ENCODE results near the gene SLC6A13. TPM values are rescaled to one million over a fixed set of nuclear protein-coding genes. Genes with fewer than 3 reads are reported as not detected.

The SLC6A13 gene
- total and polyA plus RNA-seq, 10 of the 15 experiments (the other 5 are each of a cell fraction or from before 2014, with no cell fraction given), result 0.18 to 1.2 (median 0.20) TPM; not detected in 3

DNA sequence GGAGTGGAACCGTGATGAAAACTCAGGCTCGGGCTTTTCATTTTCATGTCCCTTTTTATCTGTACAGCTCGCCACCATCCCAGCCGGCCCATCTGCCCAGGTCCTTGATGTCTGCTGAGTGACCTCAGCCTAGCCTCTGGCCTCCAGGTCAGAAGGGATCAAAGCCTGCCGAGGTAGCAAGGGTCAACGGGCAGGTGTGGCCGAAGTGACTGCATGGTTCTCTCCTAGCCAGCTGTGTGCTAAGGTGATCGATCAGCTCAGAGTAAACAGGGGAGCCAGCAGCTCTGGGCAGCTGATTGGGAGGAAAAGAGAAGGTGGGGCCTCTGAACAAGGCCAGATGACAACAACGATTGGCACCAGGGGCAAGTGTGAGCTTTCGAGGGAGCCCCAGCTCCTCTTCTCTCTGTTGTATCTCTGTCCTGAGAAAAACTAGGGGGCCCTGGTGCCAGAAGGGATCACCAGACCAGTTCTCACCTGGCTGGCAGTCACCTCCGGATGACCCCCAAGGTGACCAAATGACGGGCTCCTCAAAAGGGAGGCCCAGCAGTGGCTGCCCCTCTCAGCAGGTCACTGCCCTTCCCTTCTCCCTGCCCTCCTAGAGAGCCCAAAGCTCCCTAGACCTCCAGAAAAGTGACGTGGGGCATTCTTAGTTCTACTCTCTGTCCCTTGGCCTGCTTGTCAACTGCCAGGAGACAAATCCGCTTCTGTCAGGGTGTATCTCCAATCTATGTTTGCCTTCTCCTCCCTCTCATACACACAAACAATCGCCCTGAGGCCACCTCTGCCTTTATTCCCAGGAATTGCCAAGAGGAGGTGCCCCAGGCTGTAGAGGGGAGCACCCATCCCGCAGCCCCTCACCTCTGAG lies 52.1 kb downstream of the SLC6A13 start:
- Histone ChIP-seq H3K79me2 (ENCODE audit: control insufficient read depth, insufficient read depth, low read length) (no peaks in the 10 kb centered on the region), H3K4me1 (ENCODE audit: control insufficient read depth, insufficient read depth, low read length) (peaks cover 10% of the 10 kb centered on the region), H3K27me3 (replicated peaks in 1 of 2; ENCODE audit: control insufficient read depth in 2 of 2, insufficient read depth in 2 of 2, low read length in 1 of 2) (peaks cover 0 to 2% of the 10 kb centered on the region in 2 experiments; a peak in 2 of 4 replicates), H3K27ac (ENCODE audit: control insufficient read depth, insufficient read depth) (no peak overlapping the region), H3K9ac (ENCODE audit: control insufficient read depth, insufficient read depth, low read length) (no peak overlapping the region), H3K4me2 (ENCODE audit: control insufficient read depth, insufficient read depth) (no peak overlapping the region), H3K36me3 (ENCODE audit: control insufficient read depth in 2 of 2, insufficient read depth in 2 of 2, low read length in 1 of 2) (no peaks in the 10 kb centered on the region), H2AFZ (ENCODE audit: control insufficient read depth, low read depth, low read length) (no peak overlapping the region), H3K9me3 (replicated peaks; ENCODE audit: control insufficient read depth, insufficient read depth, low read length) (no peaks in the 10 kb centered on the region), H4K20me1 (ENCODE audit: control insufficient read depth, insufficient read depth) (no peaks in the 10 kb centered on the region), H3K4me3 (no peak overlapping the region)
- ChIA-PET SMC1A (ENCODE audit: uncharacterized antibody, unreplicated experiment) (no interaction called here), CTCF (no interaction called here), POLR2A (no interaction called here), RAD21 (ENCODE audit: unreplicated experiment) (no interaction called here)
- intact Hi-C loops (cut with micrococcal nuclease; ENCODE audit: unreplicated experiment) (no loop called here), in situ Hi-C loops (cut with MboI) (no loop called here)
- no peak for DNase-seq (ENCODE audit: low read depth, low spot score)
- FAIRE-seq, result no peak
- 39% methylated on average over 16 of the region's 16 CpGs for WGBS (ENCODE audit: insufficient coverage, insufficient replicate concordance, low lambda C conversion rate, missing lambda C conversion rate)
- no TSS peak for BruUV-seq (replicated peaks)
- no peak for ATAC-seq
- TF ChIP-seq TCF7 (IDR thresholded peaks at IDR 0.05; ENCODE audit: borderline replicate concordance) (no peak), WRNIP1 (IDR thresholded peaks at IDR 0.05; ENCODE audit: borderline replicate concordance, low read depth, low read length) (no peak), HDGF (IDR thresholded peaks at IDR 0.05) (no peak), FOXK2 (IDR thresholded peaks at IDR 0.05) (no peak), PML (IDR thresholded peaks at IDR 0.05; ENCODE audit: low read length) (no peak), USF2 (IDR thresholded peaks at IDR 0.05; ENCODE audit: borderline replicate concordance, low read depth, low read length) (no peak), TAF1 (IDR thresholded peaks at IDR 0.05; ENCODE audit: borderline replicate concordance, low read depth, low read length) (no peak), BCL3 (IDR thresholded peaks at IDR 0.05; ENCODE audit: borderline replicate concordance, insufficient read depth, low read depth, low read length, poor library complexity, severe bottlenecking) (no peak), BRCA1 (IDR thresholded peaks at IDR 0.05; ENCODE audit: low read depth, low read length) (no peak), NR2F1 (conservative IDR thresholded peaks at IDR 0.05) (no peak), SIX5 (IDR thresholded peaks at IDR 0.05; ENCODE audit: low read depth, low read length, severe bottlenecking) (no peak), ASH2L (IDR thresholded peaks at IDR 0.05; ENCODE audit: borderline replicate concordance, low read depth) (no peak), ZNF217 (IDR thresholded peaks at IDR 0.05) (no peak), IKZF2 (IDR thresholded peaks at IDR 0.05) (no peak), JUNB (IDR thresholded peaks at IDR 0.05) (no peak)
- TF ChIP-seq, protein P1, sequence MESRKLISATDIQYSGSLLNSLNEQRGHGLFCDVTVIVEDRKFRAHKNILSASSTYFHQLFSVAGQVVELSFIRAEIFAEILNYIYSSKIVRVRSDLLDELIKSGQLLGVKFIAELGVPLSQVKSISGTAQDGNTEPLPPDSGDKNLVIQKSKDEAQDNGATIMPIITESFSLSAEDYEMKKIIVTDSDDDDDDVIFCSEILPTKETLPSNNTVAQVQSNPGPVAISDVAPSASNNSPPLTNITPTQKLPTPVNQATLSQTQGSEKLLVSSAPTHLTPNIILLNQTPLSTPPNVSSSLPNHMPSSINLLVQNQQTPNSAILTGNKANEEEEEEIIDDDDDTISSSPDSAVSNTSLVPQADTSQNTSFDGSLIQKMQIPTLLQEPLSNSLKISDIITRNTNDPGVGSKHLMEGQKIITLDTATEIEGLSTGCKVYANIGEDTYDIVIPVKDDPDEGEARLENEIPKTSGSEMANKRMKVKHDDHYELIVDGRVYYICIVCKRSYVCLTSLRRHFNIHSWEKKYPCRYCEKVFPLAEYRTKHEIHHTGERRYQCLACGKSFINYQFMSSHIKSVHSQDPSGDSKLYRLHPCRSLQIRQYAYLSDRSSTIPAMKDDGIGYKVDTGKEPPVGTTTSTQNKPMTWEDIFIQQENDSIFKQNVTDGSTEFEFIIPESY (IDR thresholded peaks at IDR 0.05), result no peak
- TF ChIP-seq, protein P2, sequence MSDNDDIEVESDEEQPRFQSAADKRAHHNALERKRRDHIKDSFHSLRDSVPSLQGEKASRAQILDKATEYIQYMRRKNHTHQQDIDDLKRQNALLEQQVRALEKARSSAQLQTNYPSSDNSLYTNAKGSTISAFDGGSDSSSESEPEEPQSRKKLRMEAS (IDR thresholded peaks at IDR 0.05; ENCODE audit: low read depth, low read length), result no peak
